CMK (cell line): ENCODE measurements around the gene XRCC6.
"Not testable (repeated sequence)": the region's sequence is repeated elsewhere in the genome, so short reads cannot be mapped to it uniquely, and the experiment has no call there.

Experiments used
- DNase-seq: peaks from one replicate; pipeline ENCODE4 v3.0.0-alpha.2; 2010; ENCODE audit warnings: low read depth

The XRCC6 gene

DNA sequence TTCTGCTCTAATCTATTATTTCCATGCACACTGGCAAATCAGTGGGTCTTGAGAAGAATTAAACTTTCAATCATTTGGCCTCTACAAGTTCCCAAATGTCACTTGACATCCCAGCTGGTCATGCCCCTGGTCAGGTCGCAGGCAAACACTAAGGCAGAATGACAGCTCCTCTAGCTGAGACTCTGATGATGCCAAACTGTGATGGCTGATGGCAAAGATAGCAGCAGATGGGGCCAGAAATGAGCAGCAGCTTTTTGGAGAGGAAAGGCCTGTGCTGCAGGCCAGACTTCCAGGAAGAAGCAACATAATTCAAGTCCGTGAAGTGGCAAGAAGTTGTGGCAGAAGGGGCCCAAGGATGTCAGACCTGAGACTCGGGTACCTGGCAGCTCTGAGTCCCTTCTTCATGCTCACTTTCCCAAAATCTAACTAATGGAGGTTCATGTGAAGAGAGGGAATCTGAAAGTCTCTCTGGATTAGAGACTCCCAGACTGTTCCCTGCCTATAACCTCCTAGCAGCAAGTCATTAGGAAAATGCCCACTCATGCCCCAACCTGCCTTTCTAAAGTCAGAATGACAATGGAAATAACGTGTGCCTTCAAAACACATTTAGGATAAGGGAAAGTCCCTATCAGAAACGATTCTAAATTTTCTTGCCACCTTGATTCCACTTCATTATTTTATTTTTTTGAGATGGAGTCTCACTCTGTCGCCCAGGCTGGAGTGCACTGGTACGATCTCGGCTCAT lies 22.0 kb upstream of the XRCC6 start:
- no peak for DNase-seq

DNA sequence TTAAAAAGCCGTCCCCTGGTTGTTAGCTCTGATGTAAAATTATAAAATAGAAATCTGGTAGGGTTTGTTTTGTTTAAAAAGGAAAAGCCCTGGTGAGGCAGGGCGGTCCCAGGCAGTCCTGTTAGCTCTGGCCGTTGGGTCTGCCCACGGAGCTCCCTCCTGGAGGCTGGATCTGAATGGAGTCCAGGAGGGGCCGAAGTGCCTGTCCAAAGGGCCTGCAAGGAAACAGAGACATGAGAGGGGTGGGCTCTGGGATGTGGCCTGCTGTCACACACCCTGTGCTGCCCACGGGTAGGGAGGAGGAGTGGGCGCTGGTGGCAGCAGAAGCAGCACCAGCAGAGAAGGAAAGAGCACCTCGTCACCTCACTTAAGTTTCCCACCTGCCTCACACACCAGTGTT lies 20.1 kb upstream of the XRCC6 start:
- no peak for DNase-seq

DNA sequence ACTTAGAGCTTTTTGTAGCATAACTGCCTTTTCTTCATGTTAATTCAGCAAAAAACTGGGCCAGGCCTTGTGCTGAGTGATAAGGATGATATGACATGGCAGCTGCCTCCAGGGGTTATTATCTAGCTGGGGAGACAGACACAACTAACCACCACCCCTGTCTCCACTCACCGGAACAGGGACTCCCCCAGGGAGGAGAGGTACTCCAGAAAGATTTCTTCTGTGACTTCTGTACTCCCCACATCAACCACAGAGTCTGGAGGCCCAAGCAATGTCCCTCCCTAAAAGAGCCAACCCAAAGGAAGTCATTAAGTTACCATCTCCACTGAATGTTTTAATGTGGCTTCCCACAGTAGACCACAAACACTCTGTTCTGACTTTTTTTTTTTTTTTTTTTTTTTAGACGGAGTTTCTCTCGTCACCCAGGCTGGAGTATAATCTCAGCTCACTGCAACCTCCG lies 17.2 kb upstream of the XRCC6 start:
- peak; percentile 76 for DNase-seq

DNA sequence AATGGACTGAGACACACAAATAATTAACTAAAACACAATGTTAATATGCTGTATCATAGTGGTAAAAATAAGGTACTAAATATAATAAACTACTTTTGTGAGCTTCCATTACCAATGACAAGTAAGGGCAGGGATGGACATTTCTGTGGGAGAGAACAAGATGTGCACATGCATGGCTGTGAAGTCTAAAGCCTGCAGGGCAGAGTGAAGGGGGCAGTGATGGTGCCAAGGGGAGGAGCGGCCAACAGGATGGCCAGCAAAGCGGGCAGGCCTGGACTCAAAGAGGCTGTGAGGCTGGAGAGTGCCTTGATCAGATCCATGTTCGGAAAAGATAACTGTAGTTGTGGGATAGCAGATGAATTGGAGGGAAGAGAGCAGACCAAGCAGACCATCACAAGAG lies 12.7 kb upstream of the XRCC6 start:
- DNase-seq = no peak

DNA sequence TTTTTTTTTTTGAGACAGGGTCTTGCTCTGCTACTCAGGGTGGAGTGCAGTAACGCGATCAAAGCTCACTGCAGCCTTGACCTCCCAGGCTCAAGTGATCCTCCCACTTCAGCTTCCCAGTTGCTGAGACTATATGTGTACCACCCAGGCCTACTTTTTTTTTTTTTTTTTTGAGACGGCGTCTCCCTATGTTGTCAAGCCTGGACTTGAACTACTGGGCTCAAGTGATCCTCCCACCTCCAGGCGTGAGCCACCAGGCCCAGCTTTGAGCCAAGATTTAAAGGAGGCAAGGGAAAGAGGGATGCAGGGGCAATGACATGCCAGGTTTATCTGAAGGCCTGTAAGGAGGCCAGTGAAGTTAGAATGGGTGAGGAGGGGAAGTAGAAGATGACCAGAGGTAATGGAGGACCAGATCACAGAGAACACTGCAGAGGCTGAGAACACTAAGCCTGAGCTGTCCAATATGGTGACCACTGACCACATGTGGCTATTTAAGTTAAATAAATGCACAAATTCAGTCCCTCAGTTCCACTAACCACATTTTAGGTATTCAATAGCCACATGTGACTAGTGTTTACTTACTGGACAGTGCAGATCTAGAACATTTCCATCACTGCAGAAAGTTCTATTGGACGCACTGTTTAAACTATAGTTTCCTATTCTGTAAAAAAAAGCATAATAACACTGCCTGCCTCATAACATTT lies 8.3 kb upstream of the XRCC6 start:
- no peak for DNase-seq

DNA sequence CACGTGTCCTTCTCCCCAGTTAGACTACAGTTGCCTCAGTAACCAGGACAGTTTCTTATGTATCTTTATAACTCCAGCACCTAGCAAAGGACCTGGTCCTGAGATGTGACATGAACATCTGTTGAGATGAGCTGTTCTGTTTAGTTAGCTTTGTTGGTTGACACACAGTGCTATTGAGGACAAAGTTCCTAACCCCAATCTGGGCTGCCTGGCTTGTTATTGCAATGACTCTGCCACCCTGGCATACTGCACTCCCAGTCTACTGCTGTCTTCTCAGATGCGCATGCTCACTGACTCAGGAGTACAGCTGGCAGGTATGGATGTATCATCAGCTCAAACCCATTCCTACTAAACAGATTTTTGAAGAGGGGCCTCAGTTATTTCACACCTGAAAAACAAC lies 7.6 kb upstream of the XRCC6 start:
- no peak for DNase-seq

DNA sequence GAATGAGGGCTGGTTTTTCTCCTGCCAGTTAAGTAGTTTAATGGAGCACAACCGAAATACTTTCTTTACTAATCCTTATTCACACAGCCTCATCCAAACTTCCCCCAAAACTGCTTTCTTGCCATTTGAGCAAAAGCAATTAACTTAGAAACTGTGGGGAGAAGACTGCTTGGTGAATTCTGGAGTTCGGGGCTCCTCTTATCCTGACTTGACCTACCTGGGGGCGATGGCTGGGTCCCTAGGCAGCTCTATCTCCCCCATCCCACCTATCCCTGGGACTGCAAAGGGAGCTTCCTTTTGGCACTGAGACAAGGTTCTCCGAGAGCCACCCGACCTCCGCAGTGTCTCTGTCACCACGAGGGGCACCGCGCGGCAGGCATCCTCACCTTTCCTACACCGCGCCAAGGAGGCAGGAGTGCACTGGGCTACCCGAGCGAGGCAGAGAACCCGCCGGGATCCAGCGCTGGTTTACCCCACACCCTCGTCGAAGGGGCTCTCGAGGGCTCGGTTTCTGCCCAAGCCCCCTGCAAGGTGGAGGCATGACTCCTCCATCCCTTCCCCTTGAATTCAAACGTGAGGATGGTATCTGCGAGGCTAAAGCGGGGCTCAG lies 1.0 kb upstream of the XRCC6 start:
- DNase-seq = no peak

DNA sequence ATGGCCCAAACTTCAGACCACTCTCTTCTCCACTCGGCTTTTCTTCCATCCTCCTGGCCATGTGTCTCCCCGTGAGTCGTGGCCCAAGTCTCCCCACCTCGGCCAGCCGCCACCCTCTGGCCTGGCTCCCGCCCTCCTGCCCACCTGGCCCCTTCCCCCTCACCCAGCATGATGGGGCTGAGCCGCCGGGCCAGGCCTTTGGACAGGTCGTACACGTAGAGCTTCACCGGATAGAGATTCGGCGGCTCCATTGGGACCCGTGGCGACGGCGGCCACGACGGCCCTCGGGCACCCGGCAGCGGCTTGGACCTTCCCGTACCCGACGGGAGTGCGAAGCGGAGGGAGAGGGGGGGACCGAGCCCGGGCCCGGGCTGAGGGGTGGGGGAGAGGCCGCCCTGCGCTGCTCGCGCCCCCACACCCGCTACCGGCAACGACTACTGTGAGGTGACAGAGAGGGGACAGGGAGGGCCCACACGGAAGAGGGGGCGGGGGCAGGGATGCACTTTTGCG lies 451 bp upstream of the XRCC6 start, which contains the start of gene DESI1:
Gene DESI1, minus strand, starts transcription at position 455 of the 510 bp plus-strand sequence. Its CDS starts 204 bp downstream, at position 251.
- no peak for DNase-seq

DNA sequence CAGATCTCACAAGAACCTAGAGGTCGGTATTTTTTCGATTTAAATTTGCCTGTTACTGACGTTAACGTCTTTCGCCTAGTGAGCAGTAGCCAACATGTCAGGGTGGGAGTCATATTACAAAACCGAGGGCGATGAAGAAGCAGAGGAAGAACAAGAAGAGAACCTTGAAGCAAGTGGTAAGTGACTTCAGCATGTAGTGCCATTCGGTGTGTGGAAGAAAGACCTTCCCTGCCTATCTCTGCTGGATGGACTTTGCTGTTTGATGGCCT lies 750 bp downstream of the XRCC6 start:
- no peak for DNase-seq

DNA sequence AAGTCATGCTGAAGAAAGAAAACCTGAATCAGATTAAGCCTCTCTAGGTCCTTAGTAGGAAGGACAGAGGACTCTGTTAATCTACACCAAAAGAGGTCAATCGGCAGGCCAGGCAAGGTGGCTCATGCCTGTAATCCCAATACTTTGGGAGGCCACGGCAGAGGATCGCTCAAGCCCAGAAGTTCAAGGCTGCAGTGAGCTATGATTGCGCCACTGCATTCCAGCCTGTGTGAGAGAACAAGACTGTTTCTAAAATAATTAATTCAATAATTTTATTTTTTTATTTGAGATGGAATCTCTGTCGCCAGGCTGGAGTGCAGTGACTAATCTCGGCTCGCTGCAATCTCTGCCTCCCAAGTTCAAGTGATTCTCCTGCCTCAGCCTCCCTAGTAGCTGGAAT lies 4.5 kb downstream of the XRCC6 start:
- no peak for DNase-seq

DNA sequence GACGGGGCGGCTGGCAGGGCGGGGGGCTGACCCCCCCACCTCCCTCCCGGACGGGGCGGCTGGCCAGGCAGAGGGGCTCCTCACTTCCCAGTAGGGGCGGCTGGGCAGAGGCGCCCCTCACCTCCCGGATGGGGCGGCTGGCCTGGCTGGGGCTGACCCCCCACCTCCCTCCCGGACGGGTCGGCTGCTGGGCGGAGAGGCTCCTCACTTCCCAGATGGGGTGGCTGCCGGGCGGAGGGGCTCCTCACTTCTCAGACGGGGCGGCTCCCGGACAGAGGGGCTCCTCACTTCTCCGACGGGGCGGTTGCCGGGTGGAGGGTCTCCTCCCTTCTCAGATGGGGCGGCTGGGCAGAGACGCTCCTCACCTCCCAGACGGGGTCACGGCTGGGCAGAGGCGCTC lies 10.0 kb downstream of the XRCC6 start:
- DNase-seq = not testable (repeated sequence)

DNA sequence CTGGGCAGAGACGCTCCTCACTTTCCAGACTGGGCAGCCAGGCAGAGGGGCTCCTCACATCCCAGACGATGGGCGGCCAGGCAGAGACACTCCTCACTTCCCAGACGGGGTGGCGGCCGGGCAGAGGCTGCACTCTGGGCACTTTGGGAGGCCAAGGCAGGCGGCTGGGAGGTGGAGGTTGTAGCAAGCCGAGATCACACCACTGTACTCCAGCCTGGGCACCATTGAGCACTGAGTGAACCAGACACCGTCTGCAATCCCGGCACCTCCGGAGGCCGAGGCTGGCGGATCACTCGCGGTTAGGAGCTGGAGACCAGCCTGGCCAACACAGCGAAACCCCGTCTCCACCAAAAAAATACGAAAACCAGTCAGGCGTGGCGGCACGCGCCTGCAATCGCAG lies 10.5 kb downstream of the XRCC6 start:
- DNase-seq = not testable (repeated sequence)

DNA sequence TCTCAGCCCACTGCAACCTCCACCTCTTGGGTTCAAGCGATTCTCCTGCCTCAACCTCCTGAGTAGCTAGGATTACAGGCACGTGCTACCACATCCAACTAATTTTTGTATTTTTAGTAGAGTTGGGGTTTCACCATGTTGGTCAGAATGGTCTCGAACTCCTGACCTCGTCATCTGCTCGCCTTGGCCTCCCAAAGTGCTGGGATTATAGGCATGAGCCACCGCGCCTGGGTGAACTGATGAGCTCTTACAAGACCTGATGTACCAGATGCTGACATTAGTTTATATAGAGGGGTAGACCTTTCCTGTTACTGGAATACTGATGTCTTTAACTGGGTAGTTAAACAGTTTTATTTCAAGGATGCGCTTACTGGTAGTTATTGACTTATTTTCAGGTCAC lies 13.5 kb downstream of the XRCC6 start:
- DNase-seq = not testable (repeated sequence)

DNA sequence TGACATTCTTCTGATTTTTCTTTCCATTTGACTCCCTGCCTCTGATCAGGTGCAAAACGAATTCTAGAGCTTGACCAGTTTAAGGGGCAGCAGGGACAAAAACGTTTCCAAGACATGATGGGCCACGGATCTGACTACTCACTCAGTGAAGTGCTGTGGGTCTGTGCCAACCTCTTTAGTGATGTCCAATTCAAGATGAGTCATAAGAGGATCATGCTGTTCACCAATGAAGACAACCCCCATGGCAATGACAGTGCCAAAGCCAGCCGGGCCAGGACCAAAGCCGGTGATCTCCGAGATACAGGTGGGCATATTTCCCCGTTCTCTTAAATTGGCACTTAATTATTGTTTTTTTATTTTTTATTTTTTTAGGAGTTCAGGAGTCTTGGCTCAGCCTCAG lies 15.4 kb downstream of the XRCC6 start:
- no peak for DNase-seq

DNA sequence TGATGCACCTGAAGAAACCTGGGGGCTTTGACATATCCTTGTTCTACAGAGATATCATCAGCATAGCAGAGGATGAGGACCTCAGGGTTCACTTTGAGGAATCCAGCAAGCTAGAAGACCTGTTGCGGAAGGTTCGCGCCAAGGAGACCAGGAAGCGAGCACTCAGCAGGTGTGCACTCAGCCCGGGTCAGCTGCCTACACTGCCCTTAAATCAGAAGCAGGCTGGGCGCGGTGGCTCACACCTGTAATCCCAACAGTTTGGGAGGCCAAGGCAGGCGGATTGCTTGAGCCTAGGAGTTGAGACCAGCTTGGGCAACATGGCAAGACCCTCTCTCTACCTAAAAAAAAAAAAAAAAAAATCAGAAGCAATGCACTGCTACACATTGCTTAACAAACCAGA lies 16.5 kb downstream of the XRCC6 start:
- DNase-seq = not testable (repeated sequence)

DNA sequence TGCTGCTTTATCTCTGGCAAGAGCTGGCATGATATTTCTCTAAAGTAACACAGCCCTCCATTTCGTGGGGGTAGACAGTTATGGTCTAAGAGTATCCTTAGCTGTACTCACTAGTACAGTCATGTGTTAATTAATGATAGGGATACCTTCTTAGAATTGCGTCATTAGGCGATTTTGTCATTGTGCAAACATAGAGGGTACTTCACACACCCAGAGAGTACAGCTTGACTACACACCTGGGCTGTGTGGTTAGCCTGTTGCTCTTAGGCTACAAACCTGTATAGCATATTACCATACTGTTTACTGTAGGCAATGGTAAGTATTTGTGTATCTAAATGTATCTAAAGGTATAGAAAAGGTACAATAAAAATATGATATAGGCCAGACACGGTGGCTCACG lies 17.0 kb downstream of the XRCC6 start:
- DNase-seq = no peak

DNA sequence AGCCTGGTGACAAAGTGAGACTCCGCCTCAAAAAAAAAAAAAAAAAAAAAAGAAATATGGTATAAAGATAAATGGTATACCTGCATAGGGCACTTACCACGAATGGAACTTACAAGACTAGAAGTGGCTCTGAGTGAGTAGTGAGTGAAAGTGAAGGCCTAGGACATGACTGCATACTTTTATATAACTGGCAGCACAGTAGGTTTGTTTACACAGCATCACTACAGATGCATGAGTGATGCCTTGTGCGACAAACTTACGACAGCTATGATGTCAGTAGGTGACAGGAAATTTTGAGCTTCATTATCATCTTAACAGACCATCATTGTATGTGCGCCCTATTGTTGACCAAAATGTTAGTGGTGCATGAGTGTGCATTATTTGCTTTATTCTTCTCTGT lies 17.7 kb downstream of the XRCC6 start:
- no peak for DNase-seq

DNA sequence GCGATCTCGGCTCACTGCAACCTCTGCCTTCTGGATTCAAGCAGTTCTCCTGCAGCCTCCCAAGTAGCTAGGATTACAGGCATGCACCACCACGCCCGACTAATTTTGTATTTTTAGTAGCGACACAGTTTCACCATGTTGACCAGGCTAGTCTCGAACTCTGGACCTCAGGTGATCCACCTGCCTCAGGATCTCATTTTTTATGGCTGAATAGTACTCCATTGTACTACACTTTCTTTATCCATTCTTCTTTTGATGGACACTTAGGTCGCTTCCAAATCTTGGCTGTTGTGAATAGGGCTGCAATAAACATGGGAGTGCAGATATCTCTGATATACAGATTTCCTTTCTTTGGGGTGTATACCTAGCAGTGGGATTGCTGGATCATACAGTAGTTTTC lies 20.8 kb downstream of the XRCC6 start:
- DNase-seq = no peak

DNA sequence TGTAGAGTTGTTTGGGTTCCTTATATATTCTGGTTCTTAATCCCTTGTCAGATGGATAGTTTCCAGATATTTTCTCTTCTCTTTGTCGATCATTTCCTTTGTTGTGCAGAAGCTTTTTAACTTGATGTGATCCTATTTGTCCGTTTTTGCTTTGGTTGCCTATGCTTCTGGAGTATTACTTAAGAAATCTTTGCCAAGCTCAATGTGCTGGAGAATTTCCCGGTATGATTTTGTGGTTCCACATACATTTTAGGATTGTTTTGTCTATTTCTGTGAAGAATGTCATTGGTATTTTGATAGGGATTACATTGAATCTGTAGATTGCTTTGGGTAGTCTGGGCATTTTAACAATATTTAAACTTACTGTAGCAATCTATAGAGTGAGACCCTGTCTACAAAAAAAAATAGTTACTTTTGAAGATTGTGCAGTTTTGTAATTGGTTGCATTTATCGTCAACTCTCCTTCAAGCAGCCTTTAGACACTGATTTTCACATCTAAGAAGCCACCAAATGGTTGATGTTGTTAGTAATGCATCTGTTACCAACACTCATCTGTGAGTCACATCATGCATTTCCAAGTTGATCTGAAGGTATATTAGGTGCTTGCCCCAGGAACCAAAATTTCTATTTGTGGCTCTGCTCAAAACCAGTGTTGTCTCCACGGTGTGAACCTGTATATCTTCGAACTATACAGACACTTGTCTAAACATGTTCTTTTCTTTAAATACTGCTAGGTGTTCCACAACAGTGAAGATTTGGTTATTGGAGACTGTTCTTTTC lies 21.4 kb downstream of the XRCC6 start:
- DNase-seq = no peak

DNA sequence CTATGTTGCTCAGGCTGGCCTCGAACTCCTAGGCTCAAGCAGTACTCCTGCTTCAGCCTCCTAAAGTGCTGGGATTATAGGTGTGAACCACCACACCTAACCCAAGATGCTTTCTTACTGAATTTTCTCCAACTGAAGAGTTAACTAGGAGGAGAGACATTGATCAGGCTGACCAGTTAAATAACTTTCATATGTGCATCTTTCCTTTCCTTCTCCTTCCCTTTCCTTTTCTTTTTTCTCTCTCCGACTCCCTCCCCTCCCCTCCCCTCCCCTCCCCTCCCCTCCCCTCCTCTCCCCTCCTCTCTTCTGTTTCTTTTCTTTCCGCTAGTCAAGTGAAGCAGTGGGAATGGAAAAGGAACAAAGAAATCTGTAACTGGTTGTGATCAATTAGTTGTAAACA lies 26.7 kb downstream of the XRCC6 start:
- DNase-seq = no peak

DNA sequence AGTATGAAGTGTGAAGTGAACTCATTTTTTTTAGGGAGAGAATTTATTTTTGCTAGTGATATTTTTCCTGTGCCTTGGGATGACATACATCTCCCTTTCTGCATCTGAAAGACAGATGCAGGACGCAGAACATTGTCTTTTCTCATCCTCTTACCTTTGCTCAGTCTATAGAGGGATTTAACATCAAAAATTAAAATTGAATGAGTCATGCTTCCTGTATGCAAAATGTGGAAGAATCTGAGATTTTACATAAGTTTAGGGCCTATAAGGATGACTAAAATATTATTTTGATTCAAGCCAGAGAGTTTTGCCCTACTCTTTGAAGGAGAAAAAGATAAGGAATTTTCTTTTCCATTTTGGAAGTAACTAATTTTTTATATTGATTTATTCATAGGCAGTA lies 27.3 kb downstream of the XRCC6 start:
- DNase-seq = no peak

DNA sequence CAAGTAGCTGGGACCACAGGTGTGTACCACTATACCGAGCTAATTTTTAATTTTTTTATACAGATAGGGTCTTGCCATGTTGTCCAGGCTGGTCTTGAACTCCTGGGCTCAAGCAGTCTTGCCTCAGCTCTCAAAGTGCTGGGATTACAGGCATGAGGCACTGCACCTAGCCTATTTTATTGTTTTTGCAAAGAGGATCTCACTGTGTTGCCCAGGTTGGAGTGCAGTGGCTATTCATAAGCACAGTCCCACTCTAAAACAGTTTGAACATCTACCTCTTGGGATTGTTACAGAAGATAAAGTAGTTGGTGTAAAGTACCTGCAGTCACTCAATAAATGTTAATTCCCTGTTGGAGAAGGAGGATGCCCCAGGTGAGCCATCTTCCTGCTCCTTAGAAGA lies 29.1 kb downstream of the XRCC6 start:
- no peak for DNase-seq

DNA sequence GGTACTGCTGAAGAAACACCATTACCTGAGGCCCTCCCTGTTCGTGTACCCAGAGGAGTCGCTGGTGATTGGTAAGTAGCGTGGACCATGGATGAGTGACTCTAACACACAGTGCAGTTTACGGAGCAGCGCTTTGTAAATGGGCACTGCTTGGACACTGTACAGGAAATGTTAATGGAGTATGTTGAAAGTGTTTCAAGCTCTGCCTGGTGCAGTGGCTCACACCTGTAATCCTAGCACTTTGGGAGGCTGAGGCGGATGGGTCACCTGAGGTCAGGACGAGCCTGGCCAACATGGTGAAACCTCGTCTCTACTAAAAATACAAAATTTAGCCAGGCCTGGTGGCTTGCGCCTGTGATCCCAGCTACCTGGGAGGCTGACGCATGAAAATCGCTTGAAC lies 29.7 kb downstream of the XRCC6 start:
- DNase-seq = no peak
